22Rv1 (cell line): ENCODE data around the gene RALGPS2.

Experiments used
- H3K27ac ChIP-seq: fragments of 450-650 bp; 2 replicates; pipeline ENCODE4 v1.5.1; 2017
- CTCF ChIP-seq: fragments of 450-650 bp; IDR thresholded peaks from 2 replicates; pipeline ENCODE4 v1.5.1; 2017; ENCODE audit warnings: mild to moderate bottlenecking
- ZFX ChIP-seq: fragments of 450-650 bp; IDR thresholded peaks from 2 replicates; pipeline ENCODE4 v1.6.1; 2017; ENCODE audit warnings: antibody characterized with exemption, borderline replicate concordance

The RALGPS2 gene

GRCh38 chr1:178776553-178776952, 51.5 kb downstream of the RALGPS2 start:
- H3K27ac ChIP-seq: no peak overlapping the region
- TF ChIP-seq ZFX (no peak), CTCF (no peak)

- H3K27ac ChIP-seq: peak overlapping the region; percentile 39
- TF ChIP-seq CTCF: no peak
- TF ChIP-seq ZFX: no peak
Measured at GRCh38 chr1:178781533-178782330, 56.7 kb downstream of the RALGPS2 start.

- TF ChIP-seq ZFX (no peak), CTCF (no peak)
- H3K27ac ChIP-seq: no peak overlapping the region
Measured at GRCh38 chr1:178784131-178784536, 59.1 kb downstream of the RALGPS2 start.

- TF ChIP-seq ZFX: no peak
- TF ChIP-seq CTCF: no peak
- H3K27ac ChIP-seq: no peak overlapping the region
Measured at GRCh38 chr1:178792394-178792793, 67.3 kb downstream of the RALGPS2 start.

GRCh38 chr1:178796013-178796412, 71.0 kb downstream of the RALGPS2 start:
- TF ChIP-seq ZFX: no peak
- TF ChIP-seq CTCF: no peak
- no peak overlapping the region for H3K27ac ChIP-seq

- TF ChIP-seq ZFX (no peak), CTCF (no peak)
- H3K27ac ChIP-seq: no peak overlapping the region
Measured at GRCh38 chr1:178797590-178797989, 72.5 kb downstream of the RALGPS2 start.

GRCh38 chr1:178798232-178798861, 73.3 kb downstream of the RALGPS2 start:
- TF ChIP-seq ZFX (no peak), CTCF (no peak)
- no peak overlapping the region for H3K27ac ChIP-seq
